HepG2 (cell line): ENCODE results near the gene PSMA7. TPM values are rescaled to one million over a fixed set of nuclear protein-coding genes. Genes with fewer than 3 reads are reported as not detected.
A peak's percentile ranks its signal among the peaks of the same experiment; 100 is the strongest.

ENCODE experiments used
- CENPT ChIP-seq: sonication (generic); formaldehyde crosslinking; IDR thresholded peaks from 2 replicates; pipeline ENCODE4 v1.8.0; 2022; ENCODE audit warnings: low read depth, mild to moderate bottlenecking, moderate library complexity, missing genetic modification reagents
- EED ChIP-seq: sonication (generic); formaldehyde crosslinking; IDR thresholded peaks from 2 replicates; pipeline ENCODE4 v1.5.0; 2020; ENCODE audit warnings: mild to moderate bottlenecking, missing genetic modification reagents
- EP300 ChIP-seq, 3 experiments: sonication (generic) in 1 of 3; formaldehyde crosslinking in 1 of 3; IDR thresholded peaks; 2 replicates each; pipeline versions ENCODE4 v1.5.1 to v1.6.1; 2011 to 2020; ENCODE audit warnings: low read depth in 2 of 3, low read length in 2 of 3, borderline replicate concordance in 1 of 3, improper control_type of control experiment in 1 of 3, mild to moderate bottlenecking in 1 of 3, missing genetic modification reagents in 1 of 3, moderate library complexity in 1 of 3
- NCOR1 ChIP-seq: fragments of 200-600 bp; sonication (generic); IDR thresholded peaks from 2 replicates; pipeline ENCODE4 v1.7.0; 2017; ENCODE audit warnings: antibody characterized with exemption, low read length, borderline replicate concordance
- NPAS2 ChIP-seq: sonication (generic); formaldehyde crosslinking; IDR thresholded peaks from 2 replicates; pipeline ENCODE4 v1.8.0; 2022; ENCODE audit warnings: mild to moderate bottlenecking, missing genetic modification reagents, borderline replicate concordance
- POLR2AphosphoS2 ChIP-seq: IDR thresholded peaks from 2 replicates; pipeline ENCODE4 v1.6.1; 2011; ENCODE audit warnings: low read depth, low read length, improper control_type of control experiment
- PRPF4 ChIP-seq: fragments of 200-400 bp; formaldehyde crosslinking; IDR thresholded peaks from 2 replicates; pipeline ENCODE4 v1.6.1; 2016; ENCODE audit warnings: low read length, low read depth; ENCODE audit not compliant: poor library complexity, severe bottlenecking
- RBAK ChIP-seq: sonication (generic); formaldehyde crosslinking; IDR thresholded peaks from 2 replicates; pipeline ENCODE4 v1.5.1; 2020; ENCODE audit warnings: mild to moderate bottlenecking, missing genetic modification reagents
- RBM39 ChIP-seq: fragments of 200-400 bp; formaldehyde crosslinking; IDR thresholded peaks from one replicate; pipeline ENCODE4 v1.6.1; 2018; ENCODE audit warnings: antibody characterized with exemption, mild to moderate bottlenecking, low read depth, low read length; ENCODE audit not compliant: poor library complexity, severe bottlenecking
- SRSF1 ChIP-seq: fragments of 200-400 bp; formaldehyde crosslinking; optimal IDR thresholded peaks from 2 replicates; pipeline ENCODE3; 2017; ENCODE audit warnings: mild to moderate bottlenecking, low read depth, low read length, moderate library complexity
- ZNF138 ChIP-seq: sonication (generic); formaldehyde crosslinking; IDR thresholded peaks from 2 replicates; pipeline ENCODE4 v1.5.0; 2020; ENCODE audit warnings: mild to moderate bottlenecking, low read depth, missing genetic modification reagents
- ZNF788 ChIP-seq: sonication (generic); formaldehyde crosslinking; IDR thresholded peaks from 2 replicates; pipeline ENCODE4 v1.5.0; 2020; ENCODE audit warnings: mild to moderate bottlenecking, missing genetic modification reagents, borderline replicate concordance
- ZSCAN20 ChIP-seq: sonication (generic); formaldehyde crosslinking; IDR thresholded peaks from 2 replicates; pipeline ENCODE4 v1.4.0; 2020; ENCODE audit warnings: missing genetic modification reagents, mild to moderate bottlenecking, borderline replicate concordance
- polyA plus RNA-seq, 8 experiments: library from polyadenylated mRNA; depleted of rRNA in 3 of 8; stranded (reverse) in 7 of 8; unstranded in 1 of 8; fragments of >200 nt; fragmentation: Illumina TruSeq in 4 of 8; extraction: Trizol in 4 of 8; gene quantifications; 2 replicates each; pipeline versions ENCODE4 v1.2.1 to v1.2.3, GENCODE V29; 2011 to 2016; ENCODE audit warnings: low read depth in 4 of 8, missing spikeins in 1 of 8, mixed read lengths in 1 of 8; ENCODE audit not compliant: insufficient read depth in 1 of 8
- total RNA-seq, 5 experiments: library from RNA; depleted of rRNA; stranded (reverse); fragments of >200 nt; fragmentation: Illumina TruSeq; extraction: Trizol; gene quantifications; 2 replicates each; pipeline ENCODE4 v1.2.3, GENCODE V29; 2016; ENCODE audit warnings: low read depth in 1 of 5
- TF ChIP-seq, protein P1 (sequence below): sonication (generic); formaldehyde crosslinking; IDR thresholded peaks from 2 replicates; pipeline ENCODE4 v1.5.1; 2020; ENCODE audit warnings: mild to moderate bottlenecking, missing genetic modification reagents, moderate library complexity
- TF ChIP-seq, protein P2 (sequence below): sonication (generic); formaldehyde crosslinking; conservative IDR thresholded peaks from 2 replicates; pipeline ENCODE4 v1.8.0; 2022; ENCODE audit warnings: mild to moderate bottlenecking, moderate library complexity, missing genetic modification reagents
- TF ChIP-seq, protein P3 (sequence below): sonication (generic); formaldehyde crosslinking; IDR thresholded peaks from 2 replicates; pipeline ENCODE4 v1.8.0; 2022; ENCODE audit warnings: mild to moderate bottlenecking, missing genetic modification reagents, moderate library complexity
- TF ChIP-seq, protein P4 (sequence below): sonication (generic); formaldehyde crosslinking; IDR thresholded peaks from 2 replicates; pipeline ENCODE4 v1.4.0; 2020; ENCODE audit warnings: missing genetic modification reagents
- TF ChIP-seq, protein P5 (sequence below): IDR thresholded peaks from 2 replicates; pipeline ENCODE4 v1.6.1; 2016

PSMA7 gene
- total and polyA plus RNA-seq, 2 of the 13 experiments (the other 11 are each of a cell fraction or from before 2014, with no cell fraction given): 531 to 631 TPM

DNA sequence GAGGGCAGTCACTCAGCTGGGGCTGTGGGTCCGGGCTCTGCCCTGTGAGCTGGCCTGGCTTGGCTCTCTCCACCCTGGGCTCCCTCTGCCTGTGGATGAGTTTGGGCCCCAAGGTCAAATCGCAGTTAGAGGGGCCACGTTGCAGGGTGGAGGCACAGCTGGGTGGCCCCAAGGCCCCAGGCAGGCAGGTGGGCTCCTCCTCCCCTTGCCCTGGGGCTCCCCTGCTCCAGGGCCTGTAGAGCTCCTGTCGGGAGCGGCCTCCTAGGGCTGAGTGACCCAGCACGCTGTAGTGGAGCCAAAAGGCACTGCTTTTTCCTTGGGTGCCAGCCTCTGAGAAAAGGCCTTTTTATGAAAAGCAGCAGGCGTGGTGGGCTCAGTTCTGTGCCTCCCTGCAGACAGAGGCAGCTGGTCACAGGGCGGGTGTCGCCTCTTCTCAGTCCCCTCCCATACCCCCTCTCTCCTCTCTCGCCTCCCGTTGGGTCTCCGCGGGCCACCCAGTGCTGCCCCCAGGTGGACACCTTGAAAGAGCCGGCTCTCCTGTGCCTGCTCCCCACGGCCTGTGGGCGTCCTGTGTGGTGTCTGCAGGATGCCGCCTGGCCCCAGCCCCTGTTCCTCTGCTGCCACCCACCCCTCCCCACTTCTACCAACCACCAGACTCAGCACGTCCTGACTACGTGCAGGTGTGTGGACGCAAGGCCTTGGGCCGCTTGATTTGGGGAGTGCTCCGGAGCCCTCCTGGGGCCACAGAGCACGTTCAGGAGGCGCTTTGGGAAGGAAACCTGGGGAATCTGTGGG lies 13.6 kb upstream of the PSMA7 start (continued):
- TF ChIP-seq, protein P1, sequence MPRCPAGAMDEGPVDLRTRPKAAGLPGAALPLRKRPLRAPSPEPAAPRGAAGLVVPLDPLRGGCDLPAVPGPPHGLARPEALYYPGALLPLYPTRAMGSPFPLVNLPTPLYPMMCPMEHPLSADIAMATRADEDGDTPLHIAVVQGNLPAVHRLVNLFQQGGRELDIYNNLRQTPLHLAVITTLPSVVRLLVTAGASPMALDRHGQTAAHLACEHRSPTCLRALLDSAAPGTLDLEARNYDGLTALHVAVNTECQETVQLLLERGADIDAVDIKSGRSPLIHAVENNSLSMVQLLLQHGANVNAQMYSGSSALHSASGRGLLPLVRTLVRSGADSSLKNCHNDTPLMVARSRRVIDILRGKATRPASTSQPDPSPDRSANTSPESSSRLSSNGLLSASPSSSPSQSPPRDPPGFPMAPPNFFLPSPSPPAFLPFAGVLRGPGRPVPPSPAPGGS (CRISPR knock-in tag): no peak; the same call in 1 of the 2 replicates
- TF ChIP-seq CENPT: no peak
- TF ChIP-seq ZNF788 (CRISPR knock-in tag): 0 out of 2 replicates have a peak, but pooled peaks have one; percentile 72
- peak in 1 of 2 experiments; percentile 3; a peak in 1 of 4 replicates for TF ChIP-seq EP300 (IDR thresholded peaks at IDR 0.05; ENCODE audit: low read depth in 2 of 2, low read length in 2 of 2)
- TF ChIP-seq EP300 (CRISPR knock-in tag; IDR thresholded peaks at IDR 0.05; ENCODE audit: borderline replicate concordance): peak; percentile 42
- 0 out of 2 replicates have a peak, but pooled peaks have one; percentile 47 for TF ChIP-seq EED
- peak; percentile 72 for TF ChIP-seq RBM39
- no peak for TF ChIP-seq NCOR1
- no peak for TF ChIP-seq NPAS2 (CRISPR knock-in tag)
- TF ChIP-seq, protein P2, sequence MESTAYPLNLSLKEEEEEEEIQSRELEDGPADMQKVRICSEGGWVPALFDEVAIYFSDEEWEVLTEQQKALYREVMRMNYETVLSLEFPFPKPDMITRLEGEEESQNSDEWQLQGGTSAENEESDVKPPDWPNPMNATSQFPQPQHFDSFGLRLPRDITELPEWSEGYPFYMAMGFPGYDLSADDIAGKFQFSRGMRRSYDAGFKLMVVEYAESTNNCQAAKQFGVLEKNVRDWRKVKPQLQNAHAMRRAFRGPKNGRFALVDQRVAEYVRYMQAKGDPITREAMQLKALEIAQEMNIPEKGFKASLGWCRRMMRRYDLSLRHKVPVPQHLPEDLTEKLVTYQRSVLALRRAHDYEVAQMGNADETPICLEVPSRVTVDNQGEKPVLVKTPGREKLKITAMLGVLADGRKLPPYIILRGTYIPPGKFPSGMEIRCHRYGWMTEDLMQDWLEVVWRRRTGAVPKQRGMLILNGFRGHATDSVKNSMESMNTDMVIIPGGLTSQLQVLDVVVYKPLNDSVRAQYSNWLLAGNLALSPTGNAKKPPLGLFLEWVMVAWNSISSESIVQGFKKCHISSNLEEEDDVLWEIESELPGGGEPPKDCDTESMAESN (CRISPR knock-in tag): no peak
- TF ChIP-seq, protein P3, sequence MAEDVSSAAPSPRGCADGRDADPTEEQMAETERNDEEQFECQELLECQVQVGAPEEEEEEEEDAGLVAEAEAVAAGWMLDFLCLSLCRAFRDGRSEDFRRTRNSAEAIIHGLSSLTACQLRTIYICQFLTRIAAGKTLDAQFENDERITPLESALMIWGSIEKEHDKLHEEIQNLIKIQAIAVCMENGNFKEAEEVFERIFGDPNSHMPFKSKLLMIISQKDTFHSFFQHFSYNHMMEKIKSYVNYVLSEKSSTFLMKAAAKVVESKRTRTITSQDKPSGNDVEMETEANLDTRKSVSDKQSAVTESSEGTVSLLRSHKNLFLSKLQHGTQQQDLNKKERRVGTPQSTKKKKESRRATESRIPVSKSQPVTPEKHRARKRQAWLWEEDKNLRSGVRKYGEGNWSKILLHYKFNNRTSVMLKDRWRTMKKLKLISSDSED (CRISPR knock-in tag): no peak
- TF ChIP-seq SRSF1: peak; percentile 21
- no peak for TF ChIP-seq POLR2AphosphoS2
- no peak for TF ChIP-seq RBAK (CRISPR knock-in tag)
- no peak for TF ChIP-seq PRPF4
- TF ChIP-seq, protein P4, sequence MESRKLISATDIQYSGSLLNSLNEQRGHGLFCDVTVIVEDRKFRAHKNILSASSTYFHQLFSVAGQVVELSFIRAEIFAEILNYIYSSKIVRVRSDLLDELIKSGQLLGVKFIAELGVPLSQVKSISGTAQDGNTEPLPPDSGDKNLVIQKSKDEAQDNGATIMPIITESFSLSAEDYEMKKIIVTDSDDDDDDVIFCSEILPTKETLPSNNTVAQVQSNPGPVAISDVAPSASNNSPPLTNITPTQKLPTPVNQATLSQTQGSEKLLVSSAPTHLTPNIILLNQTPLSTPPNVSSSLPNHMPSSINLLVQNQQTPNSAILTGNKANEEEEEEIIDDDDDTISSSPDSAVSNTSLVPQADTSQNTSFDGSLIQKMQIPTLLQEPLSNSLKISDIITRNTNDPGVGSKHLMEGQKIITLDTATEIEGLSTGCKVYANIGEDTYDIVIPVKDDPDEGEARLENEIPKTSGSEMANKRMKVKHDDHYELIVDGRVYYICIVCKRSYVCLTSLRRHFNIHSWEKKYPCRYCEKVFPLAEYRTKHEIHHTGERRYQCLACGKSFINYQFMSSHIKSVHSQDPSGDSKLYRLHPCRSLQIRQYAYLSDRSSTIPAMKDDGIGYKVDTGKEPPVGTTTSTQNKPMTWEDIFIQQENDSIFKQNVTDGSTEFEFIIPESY (CRISPR knock-in tag): peak; percentile 96
- TF ChIP-seq, protein P5, sequence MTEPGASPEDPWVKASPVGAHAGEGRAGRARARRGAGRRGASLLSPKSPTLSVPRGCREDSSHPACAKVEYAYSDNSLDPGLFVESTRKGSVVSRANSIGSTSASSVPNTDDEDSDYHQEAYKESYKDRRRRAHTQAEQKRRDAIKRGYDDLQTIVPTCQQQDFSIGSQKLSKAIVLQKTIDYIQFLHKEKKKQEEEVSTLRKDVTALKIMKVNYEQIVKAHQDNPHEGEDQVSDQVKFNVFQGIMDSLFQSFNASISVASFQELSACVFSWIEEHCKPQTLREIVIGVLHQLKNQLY: no peak
- no peak for TF ChIP-seq ZNF138 (CRISPR knock-in tag)
- no peak for TF ChIP-seq ZSCAN20 (CRISPR knock-in tag)
